Measurements from ENCODE around the gene ATP5IF1.

The ATP5IF1 gene

DNA sequence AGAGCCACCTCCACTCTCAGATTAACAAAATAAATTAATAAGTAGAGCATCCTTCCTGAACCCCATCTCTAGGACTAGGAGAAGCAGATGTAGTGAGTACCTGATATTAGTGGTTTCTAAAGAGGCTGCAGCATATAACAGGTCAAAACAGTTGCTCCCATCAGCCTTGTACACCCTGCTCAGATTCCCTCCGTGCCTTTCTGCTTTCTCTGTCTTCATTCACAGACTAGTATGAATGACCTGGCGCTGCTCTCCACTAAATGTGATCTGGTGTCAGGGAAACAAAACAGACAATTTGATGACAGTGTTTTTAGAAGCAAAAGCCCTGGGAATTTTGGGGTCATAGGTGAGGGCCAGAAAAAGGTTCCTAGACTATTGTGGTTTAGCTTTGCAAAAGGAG lies 31.7 kb downstream of the ATP5IF1 start:
- no peak for DNase-seq

DNA sequence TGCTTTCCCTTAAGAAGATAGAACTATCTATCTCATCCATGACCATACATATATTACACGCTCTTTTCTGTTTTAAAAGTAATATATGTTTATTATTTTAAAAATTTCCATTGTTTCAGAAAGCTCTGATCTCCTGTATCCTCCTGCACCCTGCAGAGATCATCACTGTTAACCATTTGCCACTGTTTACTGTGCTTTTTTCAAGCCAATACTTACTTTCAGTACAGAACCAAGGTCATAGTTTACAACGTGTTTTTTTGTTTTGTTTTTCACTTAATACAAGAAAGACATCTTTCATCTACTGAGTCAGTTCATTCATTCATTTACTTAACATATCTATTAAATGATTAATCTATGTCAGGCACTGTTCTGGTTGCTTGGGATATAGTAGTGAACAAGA lies 33.6 kb downstream of the ATP5IF1 start:
- DNase-seq: no peak

DNA sequence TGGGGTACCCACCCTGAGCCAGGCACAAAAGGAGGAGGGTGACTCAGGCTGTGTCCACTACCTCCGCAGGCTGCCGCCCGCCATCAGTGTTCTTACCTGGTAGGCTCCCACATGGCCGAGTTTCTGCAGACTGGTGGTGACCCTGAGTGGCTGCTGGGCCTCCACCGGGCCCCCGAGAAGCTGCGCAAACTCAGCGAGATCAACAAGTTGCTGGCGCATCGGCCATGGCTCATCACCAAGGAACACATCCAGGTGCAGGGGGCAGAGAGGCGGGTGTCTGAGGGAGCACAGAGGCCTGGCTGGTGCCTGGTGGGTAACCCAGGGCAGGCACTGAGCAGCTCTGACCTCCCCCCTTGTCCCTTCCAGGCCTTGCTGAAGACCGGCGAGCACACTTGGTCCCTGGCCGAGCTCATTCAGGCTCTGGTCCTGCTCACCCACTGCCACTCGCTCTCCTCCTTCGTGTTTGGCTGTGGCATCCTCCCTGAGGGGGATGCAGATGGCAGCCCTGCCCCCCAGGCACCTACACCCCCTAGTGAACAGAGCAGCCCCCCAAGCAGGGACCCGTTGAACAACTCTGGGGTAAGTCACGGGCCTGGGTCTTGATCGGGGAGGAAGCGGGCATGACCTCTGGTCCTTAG lies 36.4 kb downstream of the ATP5IF1 start:
- DNase-seq: no peak

DNA sequence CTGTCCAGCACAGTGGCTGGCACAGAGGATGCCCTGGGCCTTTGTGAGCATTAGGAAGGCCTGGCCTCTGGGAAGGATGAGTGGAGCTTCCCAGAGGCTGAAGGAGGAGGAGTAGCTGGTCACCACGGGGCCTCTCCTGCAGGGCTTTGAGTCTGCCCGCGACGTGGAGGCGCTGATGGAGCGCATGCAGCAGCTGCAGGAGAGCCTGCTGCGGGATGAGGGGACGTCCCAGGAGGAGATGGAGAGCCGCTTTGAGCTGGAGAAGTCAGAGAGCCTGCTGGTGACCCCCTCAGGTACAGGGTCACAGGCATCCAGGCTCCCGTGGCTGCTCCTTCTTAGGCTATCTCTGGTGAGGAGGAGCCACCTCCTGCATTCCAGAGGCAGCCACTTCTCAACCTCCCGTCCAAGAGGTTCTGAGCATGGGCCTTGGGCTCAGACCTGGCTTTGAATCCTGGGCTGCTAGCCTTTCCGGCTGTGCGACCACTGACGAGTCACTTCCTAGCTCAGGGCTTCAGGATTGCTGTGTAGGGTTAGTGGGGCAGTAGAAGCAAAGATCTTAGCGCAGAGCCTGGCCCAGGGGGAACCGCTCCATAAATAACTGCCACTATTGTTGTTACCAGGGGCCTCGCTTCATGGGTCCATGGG lies 37.4 kb downstream of the ATP5IF1 start:
- no peak for DNase-seq

DNA sequence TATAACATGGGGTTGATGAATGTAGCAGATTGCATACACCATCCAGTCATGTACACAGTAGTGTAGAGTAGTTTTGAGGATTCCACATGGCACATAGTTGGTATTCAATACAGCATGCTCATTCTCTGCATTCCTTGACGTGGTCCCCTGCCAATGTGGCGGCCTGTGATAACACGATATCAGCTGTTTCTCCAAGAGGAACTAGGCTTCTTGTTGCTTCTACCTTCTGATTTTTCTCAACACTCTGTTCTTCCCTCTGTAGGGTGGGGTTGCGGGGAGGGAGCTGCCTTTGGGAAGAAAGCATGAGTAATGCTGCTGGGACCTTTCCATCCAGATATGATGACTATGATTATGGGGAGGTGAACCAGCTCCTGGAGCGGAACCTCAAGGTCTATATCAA lies 42.8 kb downstream of the ATP5IF1 start:
- no peak for DNase-seq

DNA sequence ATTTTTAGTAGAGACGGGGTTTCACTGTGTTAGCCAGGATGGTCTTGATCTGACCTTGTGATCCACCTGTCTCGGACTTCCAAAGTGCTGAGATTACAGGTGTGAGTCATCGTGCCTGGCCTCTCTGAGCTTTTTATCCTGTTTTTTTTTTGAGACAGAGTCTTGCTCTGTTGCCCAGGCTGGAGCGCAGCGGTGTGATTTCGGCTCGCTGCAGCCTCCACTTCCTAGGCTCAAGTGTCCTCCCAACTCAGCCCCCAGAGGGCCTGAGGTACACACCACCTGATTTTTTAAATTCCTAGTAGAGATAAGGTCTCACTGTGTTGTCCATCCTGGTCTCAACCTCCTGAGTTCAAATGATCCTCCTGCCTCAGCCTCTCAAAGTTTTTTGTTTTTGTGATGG lies 43.8 kb downstream of the ATP5IF1 start:
- DNase-seq: no peak

DNA sequence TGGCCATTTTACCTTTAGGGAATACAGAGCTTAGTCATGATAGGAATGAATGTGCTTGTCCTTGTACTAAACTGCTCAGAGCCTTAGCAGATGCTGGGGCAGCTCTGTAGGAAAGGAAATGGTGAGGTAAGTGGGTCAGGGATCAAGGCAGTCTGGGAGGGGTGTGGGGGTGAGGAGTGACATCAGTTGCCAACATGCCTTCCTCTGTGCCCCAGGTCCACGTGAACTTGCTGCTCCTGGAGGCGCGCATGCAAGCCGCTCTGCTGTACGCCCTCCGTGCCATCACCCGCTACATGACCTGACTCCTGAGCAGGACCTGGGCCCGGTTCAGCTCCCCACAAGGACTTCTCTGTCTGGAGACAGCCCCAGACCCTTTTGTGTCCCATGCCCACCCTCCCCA lies 44.6 kb downstream of the ATP5IF1 start:
- no peak for DNase-seq

DNA sequence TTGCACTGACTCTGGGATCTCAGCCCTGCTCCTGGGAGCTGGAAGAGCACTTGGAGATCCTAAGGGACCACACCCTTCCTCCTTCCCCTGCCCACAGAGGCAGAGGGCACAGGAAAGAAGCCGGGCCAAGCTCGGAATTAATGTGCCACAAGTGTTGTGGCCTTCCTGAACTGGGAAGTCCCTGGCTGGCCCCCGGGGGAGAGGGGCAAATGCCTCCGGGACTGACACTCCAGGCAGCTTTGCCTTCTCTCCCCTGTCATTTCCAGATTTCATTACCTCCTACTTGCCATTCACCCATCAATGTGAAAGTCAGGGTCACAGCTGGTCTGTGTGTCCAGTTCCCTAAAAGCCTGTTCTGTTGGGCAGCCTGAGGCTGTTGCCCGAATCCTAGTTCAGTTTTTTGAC lies 45.1 kb downstream of the ATP5IF1 start:
- DNase-seq: no peak

DNA sequence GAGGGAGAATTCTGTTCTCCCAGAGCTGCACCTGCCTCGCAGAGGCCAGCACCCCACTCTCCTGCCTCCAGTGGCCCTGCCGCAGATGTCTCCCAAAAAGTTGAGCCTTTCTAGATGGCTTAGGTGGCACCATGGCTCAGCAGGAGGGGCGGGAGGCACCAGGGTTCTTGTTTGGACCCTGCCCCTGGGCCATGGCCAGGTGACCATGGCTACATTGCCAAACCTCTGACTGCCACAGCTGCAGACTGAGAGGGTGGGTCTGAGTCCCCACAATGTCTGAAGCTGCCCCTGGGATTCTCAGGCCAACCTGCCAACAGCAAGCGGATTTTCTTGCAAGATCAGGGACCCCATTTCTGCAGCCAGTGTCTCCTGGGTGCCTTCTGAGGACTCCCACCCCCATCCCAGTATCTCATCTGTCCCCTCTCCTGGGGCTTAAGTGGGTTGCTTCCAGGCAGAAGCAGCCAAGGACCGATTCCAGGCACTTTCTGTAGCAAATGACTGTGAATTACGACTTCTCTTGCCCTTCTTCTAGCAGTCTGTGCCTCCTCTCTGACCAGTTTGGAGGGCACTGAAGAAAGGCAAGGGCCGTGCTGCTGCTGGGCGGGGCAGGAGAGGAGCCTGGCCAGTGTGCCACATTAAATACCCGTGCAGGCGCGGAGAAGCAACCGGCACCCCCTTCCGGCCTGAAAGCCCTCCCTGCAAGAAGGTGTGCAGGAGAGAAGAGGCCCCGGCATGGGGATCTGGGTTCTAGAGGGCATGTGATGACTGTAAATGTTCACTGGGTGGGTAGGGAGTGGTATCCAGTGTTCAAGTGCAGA lies 45.9 kb downstream of the ATP5IF1 start:
- DNase-seq: no peak

DNA sequence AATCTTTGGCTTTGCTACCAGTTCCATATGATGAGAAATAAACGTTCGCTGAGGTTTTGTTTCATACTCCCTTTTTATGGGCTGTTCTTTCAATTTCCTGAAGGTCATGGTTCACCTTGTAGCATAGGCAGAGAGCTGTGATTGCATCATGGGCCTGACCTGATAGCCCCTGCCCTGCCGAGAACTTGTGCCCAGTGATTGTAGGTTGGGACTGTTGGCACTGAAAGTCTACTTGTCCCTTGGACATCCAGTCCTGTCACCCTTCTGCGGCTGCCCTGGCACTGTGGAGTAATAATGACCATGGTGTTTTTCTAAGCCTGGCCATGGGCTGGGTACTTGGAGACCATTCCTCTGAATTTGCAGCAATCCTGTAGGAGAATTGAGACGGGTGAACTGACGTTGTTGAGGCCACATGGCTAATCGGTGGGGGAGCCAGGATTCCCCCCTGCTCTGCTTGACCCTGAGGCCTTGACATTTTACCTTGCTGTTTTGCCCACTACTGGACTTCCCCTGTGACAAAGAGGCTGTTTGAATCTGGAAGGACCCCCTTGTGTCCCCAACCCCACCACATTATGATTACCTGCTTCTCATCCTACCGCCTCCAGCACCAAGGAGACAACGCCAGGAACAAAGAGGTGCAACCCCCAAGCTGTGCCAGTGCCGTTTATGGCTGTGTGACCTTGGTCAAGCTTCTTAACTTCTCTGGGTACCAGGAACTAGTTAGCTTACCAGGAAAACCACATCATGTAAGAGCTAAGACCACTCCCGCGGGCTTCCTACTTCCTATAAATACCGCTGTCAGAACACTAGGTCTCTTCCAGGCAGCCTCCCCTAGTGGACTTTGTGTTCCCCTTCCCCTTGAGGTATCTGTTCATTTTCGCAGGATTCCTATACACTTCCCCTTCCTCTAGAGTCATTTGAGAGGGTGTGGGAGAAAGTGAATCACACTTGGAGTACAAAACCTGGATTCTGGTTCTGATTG lies 46.8 kb downstream of the ATP5IF1 start:
- DNase-seq: no peak

DNA sequence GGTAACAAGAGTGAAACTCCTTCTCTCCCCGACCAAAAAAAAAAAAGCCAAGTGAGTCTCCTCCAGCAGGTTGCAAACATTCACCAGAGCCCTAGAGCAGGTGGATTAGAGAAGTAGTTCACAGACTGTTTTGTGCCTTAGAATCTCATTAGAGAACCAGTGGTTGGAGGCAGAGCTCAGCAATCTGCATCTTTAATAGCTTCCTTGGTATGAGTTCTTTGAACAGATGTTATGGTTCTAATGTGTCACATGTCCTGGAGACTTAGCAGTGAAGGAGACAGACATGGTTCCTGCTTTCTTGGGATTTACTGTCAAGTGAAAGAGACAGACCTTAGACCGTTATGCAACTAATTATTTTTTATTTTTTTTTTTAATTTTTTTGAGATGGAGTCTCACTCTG lies 50.2 kb downstream of the ATP5IF1 start:
- no peak for DNase-seq

Measured in CD4-positive, alpha-beta T cell treated with Interleukin-15 for 1 hour (primary cell).